Uterine smooth muscle cell (primary cell): ENCODE data around the gene OMD. TPM values are rescaled to one million over a fixed set of nuclear protein-coding genes. Genes with fewer than 3 reads are reported as not detected.

ENCODE experiments used
- total RNA-seq: library from RNA; depleted of rRNA; stranded (reverse); fragments of >200 nt; gene quantifications from 2 replicates; pipeline ENCODE4 v1.2.3, GENCODE V29; 2014

OMD gene
- not detected in 2 replicates for total RNA-seq

DNA sequence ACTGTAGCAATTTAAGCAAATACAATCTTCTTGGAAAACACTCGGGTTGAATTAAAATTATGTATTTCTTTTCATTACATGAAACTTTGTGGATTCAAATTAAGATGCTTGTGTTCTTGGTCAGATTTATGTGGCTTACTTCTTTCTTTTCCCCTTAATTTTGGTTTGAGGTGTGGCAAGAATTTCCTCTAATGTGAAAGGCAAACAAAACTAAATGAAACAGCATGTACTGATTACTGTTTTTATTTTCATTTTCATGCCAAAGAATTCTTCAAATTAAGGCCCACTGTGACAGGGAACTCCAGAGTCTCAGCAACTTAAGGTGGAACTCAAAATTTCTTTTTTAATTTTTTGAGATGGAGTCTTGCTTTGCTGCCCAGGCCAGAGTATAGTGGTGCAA, at the start of gene OMD:
Gene OMD, minus strand, starts transcription at position 132 of the 400 bp plus-strand sequence. CDS start 6,913 bp downstream, outside the sequence.

GRCh38 chr9:92404042-92404836, 20.0 kb downstream of the OMD start, which contains the start of gene OGN:
Gene OGN (minus strand): TSS chr9:92404578. CDS start chr9:92403407, 1,171 bp downstream.

Other genes with a start within 250 kb of the OMD start
- 469 and 677 TPM in 2 replicates for gene IARS1, start 130.8 kb downstream of the OMD start, total RNA-seq
- gene NOL8, start 99.1 kb downstream of the OMD start, total RNA-seq = 30.8 and 39.7 TPM in 2 replicates
- gene CENPP, start 98.5 kb downstream of the OMD start, total RNA-seq = 2.4 and 7.2 TPM in 2 replicates
- 0.33 and 0.37 TPM in 2 replicates for gene OGN, start 19.9 kb downstream of the OMD start, total RNA-seq
- gene ASPN, start 58.0 kb upstream of the OMD start, total RNA-seq = 1.00 and 2.9 TPM in 2 replicates
- gene ECM2, start 111.5 kb upstream of the OMD start, total RNA-seq = 1.00 and 2.4 TPM in 2 replicates
- gene IPPK, start 245.7 kb upstream of the OMD start, total RNA-seq = 12.1 and 19.7 TPM in 2 replicates